Rectal smooth muscle tissue (tissue), 1 donor: ENCODE data around the gene TMEM236.
A peak's percentile ranks its signal among the peaks of the same experiment; 100 is the strongest.
"Not testable (repeated sequence)": the region's sequence is repeated elsewhere in the genome, so short reads cannot be mapped to it uniquely, and the experiment has no call there.

Source experiments
- H3K27ac ChIP-seq: one replicate; pipeline ENCODE4 v1.7.0; 2013; ENCODE audit warnings: low read depth, low read length, inconsistent platforms
- H3K27me3 ChIP-seq: one replicate; pipeline ENCODE4 v1.7.0; 2013; ENCODE audit warnings: low read length; ENCODE audit not compliant: control insufficient read depth, insufficient read depth
- H3K36me3 ChIP-seq: one replicate; pipeline ENCODE4 v1.7.0; 2013; ENCODE audit warnings: low read length; ENCODE audit not compliant: control insufficient read depth, insufficient read depth
- H3K4me1 ChIP-seq: one replicate; pipeline ENCODE4 v1.7.0; 2013; ENCODE audit warnings: low read length; ENCODE audit not compliant: control insufficient read depth, insufficient read depth
- H3K4me3 ChIP-seq: one replicate; pipeline ENCODE4 v1.7.0; 2013; ENCODE audit warnings: low read length
- H3K9ac ChIP-seq: one replicate; pipeline ENCODE4 v1.7.0; 2013; ENCODE audit warnings: low read length

TMEM236 gene

GRCh38 chr10:17751781-17752445, at the start of gene TMEM236:
TSS of gene TMEM236 (plus strand) at chr10:17752201. CDS start at chr10:17752296, 95 bp downstream.
- H3K27me3 ChIP-seq: no peaks in the 10 kb centered on the region
- no peak within 1 kb of the TSS for H3K9ac ChIP-seq
- no peaks in the 10 kb centered on the region for H3K36me3 ChIP-seq
- no peak within 1 kb of the TSS for H3K27ac ChIP-seq
- peak within 1 kb of the TSS; percentile 70 for H3K4me3 ChIP-seq
- H3K4me1 ChIP-seq: no peaks in the 10 kb centered on the region

- Histone ChIP-seq H3K27ac (no peak overlapping the region), H3K27me3 (no peaks in the 10 kb centered on the region), H3K4me1 (no peaks in the 10 kb centered on the region), H3K9ac (no peak overlapping the region), H3K4me3 (no peak overlapping the region), H3K36me3 (no peaks in the 10 kb centered on the region)
Measured at GRCh38 chr10:17703706-17704105, 48.3 kb upstream of the TMEM236 start.

GRCh38 chr10:17708821-17709220, 43.2 kb upstream of the TMEM236 start:
- no peaks in the 10 kb centered on the region for H3K27me3 ChIP-seq
- H3K4me3 ChIP-seq: no peak overlapping the region
- no peak overlapping the region for H3K27ac ChIP-seq
- peaks cover 18% of the 10 kb centered on the region for H3K36me3 ChIP-seq
- H3K9ac ChIP-seq: no peak overlapping the region
- no peaks in the 10 kb centered on the region for H3K4me1 ChIP-seq

GRCh38 chr10:17709492-17709891, 42.5 kb upstream of the TMEM236 start:
- no peak overlapping the region for H3K27ac ChIP-seq
- H3K4me1 ChIP-seq: no peaks in the 10 kb centered on the region
- H3K9ac ChIP-seq: no peak overlapping the region
- peaks cover 20% of the 10 kb centered on the region for H3K36me3 ChIP-seq
- H3K27me3 ChIP-seq: no peaks in the 10 kb centered on the region
- H3K4me3 ChIP-seq: no peak overlapping the region

GRCh38 chr10:17710181-17710580, 41.8 kb upstream of the TMEM236 start:
- no peaks in the 10 kb centered on the region for H3K27me3 ChIP-seq
- no peaks in the 10 kb centered on the region for H3K4me1 ChIP-seq
- H3K27ac ChIP-seq: no peak overlapping the region
- H3K9ac ChIP-seq: no peak overlapping the region
- H3K4me3 ChIP-seq: no peak overlapping the region
- H3K36me3 ChIP-seq: peaks cover 20% of the 10 kb centered on the region

GRCh38 chr10:17712053-17712452, 39.9 kb upstream of the TMEM236 start:
- no peak overlapping the region for H3K9ac ChIP-seq
- H3K27me3 ChIP-seq: no peaks in the 10 kb centered on the region
- no peaks in the 10 kb centered on the region for H3K4me1 ChIP-seq
- H3K27ac ChIP-seq: no peak overlapping the region
- no peak overlapping the region for H3K4me3 ChIP-seq
- H3K36me3 ChIP-seq: peaks cover 20% of the 10 kb centered on the region

- Histone ChIP-seq H3K4me3 (peak overlapping the region; percentile 3), H3K9ac (no peak overlapping the region), H3K36me3 (peaks cover 20% of the 10 kb centered on the region), H3K27ac (no peak overlapping the region), H3K4me1 (no peaks in the 10 kb centered on the region), H3K27me3 (no peaks in the 10 kb centered on the region)
Measured at GRCh38 chr10:17712717-17713471, 39.1 kb upstream of the TMEM236 start.

- H3K4me3 ChIP-seq: no peak overlapping the region
- peaks cover 20% of the 10 kb centered on the region for H3K36me3 ChIP-seq
- H3K27ac ChIP-seq: no peak overlapping the region
Measured at GRCh38 chr10:17713758-17714157, 38.2 kb upstream of the TMEM236 start.

GRCh38 chr10:17716161-17716560, 35.8 kb upstream of the TMEM236 start:
- Histone ChIP-seq H3K27ac (no peak overlapping the region), H3K4me3 (no peak overlapping the region), H3K27me3 (no peaks in the 10 kb centered on the region), H3K9ac (no peak overlapping the region), H3K36me3 (peaks cover 9% of the 10 kb centered on the region), H3K4me1 (no peaks in the 10 kb centered on the region)

More at GRCh38 chr10:17713758-17714157, 38.2 kb upstream of the TMEM236 start:
- Histone ChIP-seq H3K27me3 (no peaks in the 10 kb centered on the region), H3K9ac (no peak overlapping the region), H3K4me1 (no peaks in the 10 kb centered on the region)

- not testable (repeated sequence) for H3K4me3 ChIP-seq, H3K4me1 ChIP-seq, H3K9ac ChIP-seq, H3K27ac ChIP-seq, H3K36me3 ChIP-seq, H3K27me3 ChIP-seq
Measured at GRCh38 chr10:17722317-17723014, 29.5 kb upstream of the TMEM236 start.

- no peaks in the 10 kb centered on the region for H3K4me1 ChIP-seq
- H3K4me3 ChIP-seq: no peak overlapping the region
- no peaks in the 10 kb centered on the region for H3K27me3 ChIP-seq
- no peaks in the 10 kb centered on the region for H3K36me3 ChIP-seq
- no peak overlapping the region for H3K27ac ChIP-seq
- no peak overlapping the region for H3K9ac ChIP-seq
Measured at GRCh38 chr10:17725703-17726102, 26.3 kb upstream of the TMEM236 start.

- no peak overlapping the region for H3K4me3 ChIP-seq
- H3K36me3 ChIP-seq: no peaks in the 10 kb centered on the region
- H3K9ac ChIP-seq: no peak overlapping the region
- H3K27me3 ChIP-seq: no peaks in the 10 kb centered on the region
- no peak overlapping the region for H3K27ac ChIP-seq
- H3K4me1 ChIP-seq: no peaks in the 10 kb centered on the region
Measured at GRCh38 chr10:17729630-17730029, 22.4 kb upstream of the TMEM236 start.
